Measurements from ENCODE around the gene PCDHB4. TPM values are rescaled to one million over a fixed set of nuclear protein-coding genes. Genes with fewer than 3 reads are reported as not detected.
"Not testable (repeated sequence)": the region's sequence is repeated elsewhere in the genome, so short reads cannot be mapped to it uniquely, and the experiment has no call there.

The PCDHB4 gene
- polyA plus RNA-seq, 6 donors from 2014 or later: not detected

DNA sequence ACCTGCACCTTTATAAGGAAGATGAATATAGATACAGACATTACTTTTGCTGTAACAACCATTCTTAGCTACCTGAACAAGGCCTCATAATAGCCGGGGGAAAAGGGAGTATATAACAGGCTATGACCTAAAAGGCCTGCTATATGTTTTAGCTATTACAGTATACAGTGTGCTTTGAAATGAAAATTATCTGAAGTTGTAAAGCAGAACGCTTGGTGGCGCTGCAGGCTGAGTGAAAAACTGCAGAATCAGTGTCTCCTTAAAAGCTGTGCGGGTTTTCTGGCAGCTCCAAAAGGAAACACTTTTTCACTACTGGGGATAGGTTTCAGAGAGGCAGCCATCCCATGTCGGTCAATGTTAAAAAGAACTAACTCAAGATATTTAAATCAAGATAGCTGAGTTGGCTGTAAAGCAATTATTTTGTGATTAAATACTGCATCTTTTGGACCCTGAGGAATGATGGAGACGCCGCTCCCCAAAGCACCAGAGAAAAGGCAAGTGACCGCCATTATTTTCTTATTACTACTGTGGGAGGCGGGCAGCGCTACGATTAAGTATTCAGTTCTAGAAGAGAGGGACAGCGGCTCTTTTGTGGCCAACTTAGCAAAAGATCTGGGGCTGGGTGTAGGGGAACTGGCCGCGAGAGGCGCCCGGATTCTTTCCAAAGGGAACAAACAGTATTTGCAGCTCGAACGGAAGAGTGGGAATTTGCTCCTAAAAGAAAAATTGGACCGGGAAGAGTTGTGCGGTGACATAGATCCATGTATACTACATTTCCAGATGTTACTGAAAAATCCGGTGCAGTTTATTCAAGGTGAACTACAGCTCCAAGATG, 34.1 kb downstream of the PCDHB4 start:
- H3K27ac Mint-ChIP-seq: no peak overlapping the region
- no peak for ATAC-seq (ENCODE audit: low read depth in 2 of 2)
- no peaks in the 10 kb centered on the region for H3K4me1 Mint-ChIP-seq
- H3K9me3 Mint-ChIP-seq: peaks cover 0 to 60% (median 34%) of the 10 kb centered on the region in 7 donors
- H3K4me3 Mint-ChIP-seq: no peak overlapping the region
- H3K27me3 Mint-ChIP-seq: peaks cover 28 to 53% (median 30%) of the 10 kb centered on the region in 3 donors
- H3K36me3 Mint-ChIP-seq: peaks cover 7 to 15% of the 10 kb centered on the region in 2 donors
- DNase-seq: no peak

- H3K4me3 Mint-ChIP-seq; ATAC-seq (ENCODE audit: low read depth in 2 of 2); DNase-seq; H3K4me1 Mint-ChIP-seq; H3K27ac Mint-ChIP-seq: not testable (repeated sequence)
- peaks cover 7 to 15% of the 10 kb centered on the region in 2 donors for H3K36me3 Mint-ChIP-seq
- peaks cover 0 to 50% (median 31%) of the 10 kb centered on the region in 7 donors for H3K9me3 Mint-ChIP-seq
- peaks cover 28 to 48% (median 30%) of the 10 kb centered on the region in 3 donors for H3K27me3 Mint-ChIP-seq
Measured at GRCh38 chr5:141157356-141157755, 35.7 kb downstream of the PCDHB4 start.

DNA sequence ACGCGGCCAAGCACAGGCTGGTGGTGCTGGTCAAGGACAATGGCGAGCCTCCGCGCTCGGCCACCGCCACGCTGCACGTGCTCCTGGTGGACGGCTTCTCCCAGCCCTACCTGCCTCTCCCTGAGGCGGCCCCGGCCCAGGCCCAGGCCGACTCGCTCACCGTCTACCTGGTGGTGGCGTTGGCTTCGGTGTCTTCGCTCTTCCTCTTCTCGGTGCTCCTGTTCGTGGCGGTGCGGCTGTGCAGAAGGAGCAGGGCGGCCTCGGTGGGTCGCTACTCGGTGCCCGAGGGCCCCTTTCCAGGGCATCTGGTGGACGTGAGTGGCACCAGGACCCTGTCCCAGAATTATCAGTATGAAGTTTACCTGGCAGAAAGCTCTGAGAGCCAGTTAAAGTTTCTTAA, 36.3 kb downstream of the PCDHB4 start:
- ATAC-seq (ENCODE audit: low read depth in 2 of 2); H3K4me3 Mint-ChIP-seq; DNase-seq; H3K27ac Mint-ChIP-seq; H3K4me1 Mint-ChIP-seq: not testable (repeated sequence)
- H3K9me3 Mint-ChIP-seq: peaks cover 0 to 49% (median 29%) of the 10 kb centered on the region in 7 donors
- peaks cover 28 to 47% (median 28%) of the 10 kb centered on the region in 3 donors for H3K27me3 Mint-ChIP-seq
- peaks cover 7 to 13% of the 10 kb centered on the region in 2 donors for H3K36me3 Mint-ChIP-seq

- ATAC-seq (ENCODE audit: low read depth in 2 of 2): no peak
- Mint-ChIP-seq H3K27me3 (peaks cover 24 to 42% (median 29%) of the 10 kb centered on the region in 3 donors), H3K9me3 (peaks cover 3 to 27% (median 14%) of the 10 kb centered on the region in 7 donors), H3K27ac (peak within 1 kb of the TSS in 2 of 6 donors; percentile 6 to 60), H3K4me3 (peak within 1 kb of the TSS in 1 of 8 donors; percentile 40), H3K4me1 (peaks cover 0 to 8% (median 4%) of the 10 kb centered on the region in 3 donors), H3K36me3 (peaks cover 5 to 8% of the 10 kb centered on the region in 2 donors)
- DNase-seq: no peak
Measured at GRCh38 chr5:141172381-141173204, 51.0 kb downstream of the PCDHB4 start, which contains the start of gene PCDHB7. Gene PCDHB7 (plus strand): TSS chr5:141172644. CDS start chr5:141172836, 192 bp downstream.

DNA sequence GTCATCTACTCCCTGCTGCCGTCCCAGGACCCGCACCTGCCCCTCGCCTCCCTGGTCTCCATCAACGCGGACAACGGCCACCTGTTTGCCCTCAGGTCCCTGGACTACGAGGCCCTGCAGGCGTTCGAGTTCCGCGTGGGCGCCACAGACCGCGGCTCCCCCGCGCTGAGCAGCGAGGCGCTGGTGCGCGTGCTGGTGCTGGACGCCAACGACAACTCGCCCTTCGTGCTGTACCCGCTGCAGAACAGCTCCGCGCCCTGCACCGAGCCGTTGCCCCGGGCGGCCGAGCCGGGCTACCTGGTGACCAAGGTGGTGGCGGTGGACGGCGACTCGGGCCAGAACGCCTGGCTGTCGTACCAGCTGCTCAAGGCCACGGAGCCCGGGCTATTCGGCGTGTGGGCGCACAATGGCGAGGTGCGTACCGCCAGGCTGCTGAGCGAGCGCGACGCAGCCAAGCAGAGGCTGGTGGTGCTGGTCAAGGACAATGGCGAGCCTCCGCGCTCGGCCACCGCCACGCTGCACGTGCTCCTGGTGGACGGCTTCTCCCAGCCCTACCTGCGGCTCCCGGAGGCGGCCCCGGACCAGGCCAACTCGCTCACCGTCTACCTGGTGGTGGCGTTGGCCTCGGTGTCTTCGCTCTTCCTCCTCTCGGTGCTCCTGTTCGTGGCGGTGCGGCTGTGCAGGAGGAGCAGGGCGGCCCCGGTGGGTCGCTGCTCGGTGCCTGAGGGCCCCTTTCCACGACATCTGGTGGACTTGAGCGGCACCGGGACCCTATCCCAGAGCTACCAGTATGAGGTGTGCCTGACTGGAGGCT, 52.9 kb downstream of the PCDHB4 start:
- peak overlapping the region in 1 of 8 donors; percentile 29 for H3K4me3 Mint-ChIP-seq
- H3K27ac Mint-ChIP-seq: not testable (repeated sequence)
- H3K27me3 Mint-ChIP-seq: peaks cover 12 to 29% (median 14%) of the 10 kb centered on the region in 3 donors

More for the DNA sequence above, 52.9 kb downstream of the PCDHB4 start:
- not testable (repeated sequence) for H3K4me1 Mint-ChIP-seq; DNase-seq; H3K36me3 Mint-ChIP-seq; ATAC-seq (ENCODE audit: low read depth in 2 of 2)
- H3K9me3 Mint-ChIP-seq: peaks cover 0 to 27% (median 14%) of the 10 kb centered on the region in 7 donors

Other genes starting within 250 kb of the PCDHB4 start
- gene PCDHA12, start 246.5 kb upstream of the PCDHB4 start, polyA plus RNA-seq (ENCODE audit: low read depth in 6 of 6): not detected
- not detected for gene PCDHA13, start 239.7 kb upstream of the PCDHB4 start, polyA plus RNA-seq (ENCODE audit: low read depth in 6 of 6)
- not detected for gene PCDHAC1, start 195.5 kb upstream of the PCDHB4 start, polyA plus RNA-seq (ENCODE audit: low read depth in 6 of 6)
- gene PCDHAC2, start 155.3 kb upstream of the PCDHB4 start, polyA plus RNA-seq (ENCODE audit: low read depth in 6 of 6): not detected
- gene PCDHB1, start 70.4 kb upstream of the PCDHB4 start, polyA plus RNA-seq (ENCODE audit: low read depth in 6 of 6): not detected
- under 1 TPM in 1 of 6 donors, not detected in 5; 0.13 TPM for gene PCDHB2, start 27.2 kb upstream of the PCDHB4 start, polyA plus RNA-seq (ENCODE audit: low read depth in 6 of 6)
- gene PCDHB3, start 21.3 kb upstream of the PCDHB4 start, polyA plus RNA-seq (ENCODE audit: low read depth in 6 of 6): not detected
- gene PCDHB5, start 13.4 kb downstream of the PCDHB4 start, polyA plus RNA-seq (ENCODE audit: low read depth in 6 of 6): under 1 TPM in 2 of 6 donors, not detected in 4; 0.08 to 0.43 TPM
- gene PCDHB6, start 28.2 kb downstream of the PCDHB4 start, polyA plus RNA-seq (ENCODE audit: low read depth in 6 of 6): not detected
- gene PCDHB7, start 50.8 kb downstream of the PCDHB4 start, polyA plus RNA-seq (ENCODE audit: low read depth in 6 of 6): not detected
- not detected for gene PCDHB8, start 56.0 kb downstream of the PCDHB4 start, polyA plus RNA-seq (ENCODE audit: low read depth in 6 of 6)
- gene PCDHB16, start 60.6 kb downstream of the PCDHB4 start, polyA plus RNA-seq (ENCODE audit: low read depth in 6 of 6): not detected
- gene PCDHB9, start 65.3 kb downstream of the PCDHB4 start, polyA plus RNA-seq (ENCODE audit: low read depth in 6 of 6): not detected
- not detected for gene PCDHB10, start 70.5 kb downstream of the PCDHB4 start, polyA plus RNA-seq (ENCODE audit: low read depth in 6 of 6)
- not detected for gene PCDHB11, start 77.8 kb downstream of the PCDHB4 start, polyA plus RNA-seq (ENCODE audit: low read depth in 6 of 6)
- gene PCDHB12, start 86.9 kb downstream of the PCDHB4 start, polyA plus RNA-seq (ENCODE audit: low read depth in 6 of 6): not detected
- not detected for gene PCDHB13, start 92.1 kb downstream of the PCDHB4 start, polyA plus RNA-seq (ENCODE audit: low read depth in 6 of 6)
- gene PCDHB14, start 101.5 kb downstream of the PCDHB4 start, polyA plus RNA-seq (ENCODE audit: low read depth in 6 of 6): not detected
- not detected for gene PCDHB15, start 123.6 kb downstream of the PCDHB4 start, polyA plus RNA-seq (ENCODE audit: low read depth in 6 of 6)
- under 1 TPM in 1 of 6 donors, not detected in 5; 0.20 TPM for gene SLC25A2, start 182.2 kb downstream of the PCDHB4 start, polyA plus RNA-seq (ENCODE audit: low read depth in 6 of 6)
- gene TAF7, start 199.0 kb downstream of the PCDHB4 start, polyA plus RNA-seq (ENCODE audit: low read depth in 6 of 6): 100 to 1,000 TPM; 270 to 315 (median 285) TPM
- not detected for gene PCDHGA1, start 208.7 kb downstream of the PCDHB4 start, polyA plus RNA-seq (ENCODE audit: low read depth in 6 of 6)
- not detected for gene PCDHGA2, start 216.9 kb downstream of the PCDHB4 start, polyA plus RNA-seq (ENCODE audit: low read depth in 6 of 6)
- not detected for gene PCDHGA3, start 222.0 kb downstream of the PCDHB4 start, polyA plus RNA-seq (ENCODE audit: low read depth in 6 of 6)
- gene PCDHGB1, start 228.3 kb downstream of the PCDHB4 start, polyA plus RNA-seq (ENCODE audit: low read depth in 6 of 6): not detected
- under 1 TPM in 2 of 6 donors, not detected in 4; 0.14 to 0.16 TPM for gene PCDHGA4, start 233.2 kb downstream of the PCDHB4 start, polyA plus RNA-seq (ENCODE audit: low read depth in 6 of 6)
- gene PCDHGB2, start 238.2 kb downstream of the PCDHB4 start, polyA plus RNA-seq (ENCODE audit: low read depth in 6 of 6): under 1 TPM in 3 of 6 donors, not detected in 3; 0.27 to 0.82 (median 0.74) TPM
- under 1 TPM in 1 of 6 donors, not detected in 5; 0.10 TPM for gene PCDHGA5, start 242.3 kb downstream of the PCDHB4 start, polyA plus RNA-seq (ENCODE audit: low read depth in 6 of 6)
- under 1 TPM in 1 of 6 donors, not detected in 5; 0.21 TPM for gene PCDHGB3, start 248.4 kb downstream of the PCDHB4 start, polyA plus RNA-seq (ENCODE audit: low read depth in 6 of 6)

Data from naive B cell (primary cell).